HG03045 (cell line): Measurements from ENCODE around the gene ELF2.
A peak's percentile ranks its signal among the peaks of the same experiment; 100 is the strongest.
"Not testable (repeated sequence)": the region's sequence is repeated elsewhere in the genome, so short reads cannot be mapped to it uniquely, and the experiment has no call there.

ENCODE experiments used
- ATAC-seq: cut with Tn5 transposase; IDR thresholded peaks from one replicate; pipeline ENCODE4 v1.9.1; 2021; ENCODE audit warnings: mild to moderate bottlenecking, moderate library complexity; ENCODE audit not compliant: unreplicated experiment

ELF2 gene

GRCh38 chr4:139188648-139189416 is 11.8 kb upstream of the ELF2 start:
- ATAC-seq: no peak

- ATAC-seq: no peak
These were observed 7.1 kb upstream of the ELF2 start for GRCh38 chr4:139184129-139184528.

GRCh38 chr4:139177869-139178619 is 1.0 kb upstream of the ELF2 start:
- peak; percentile 73 for ATAC-seq

GRCh38 chr4:139176302-139177048 is 543 bp downstream of the ELF2 start:
- peak; percentile 17 for ATAC-seq

GRCh38 chr4:139175646-139176301 is 1.2 kb downstream of the ELF2 start:
- no peak for ATAC-seq

- ATAC-seq: no peak
These were observed 4.9 kb downstream of the ELF2 start for GRCh38 chr4:139171876-139172691.

GRCh38 chr4:139170932-139171331 is 6.1 kb downstream of the ELF2 start:
- no peak for ATAC-seq

- ATAC-seq: no peak
These were observed 9.1 kb downstream of the ELF2 start for GRCh38 chr4:139167774-139168444.

- no peak for ATAC-seq
These were observed 12.3 kb downstream of the ELF2 start for GRCh38 chr4:139164731-139165130.

- ATAC-seq: no peak
These were observed 13.2 kb downstream of the ELF2 start for GRCh38 chr4:139163806-139164206.

- not testable (repeated sequence) for ATAC-seq
These were observed 19.0 kb downstream of the ELF2 start for GRCh38 chr4:139157977-139158376.

- ATAC-seq: no peak
These were observed 22.0 kb downstream of the ELF2 start for GRCh38 chr4:139154952-139155557.

- no peak for ATAC-seq
These were observed 22.5 kb downstream of the ELF2 start for GRCh38 chr4:139154538-139154937.

- no peak for ATAC-seq
These were observed 22.9 kb downstream of the ELF2 start for GRCh38 chr4:139154134-139154421.

- no peak for ATAC-seq
These were observed 23.4 kb downstream of the ELF2 start for GRCh38 chr4:139153411-139154133.

GRCh38 chr4:139152249-139152648 is 24.8 kb downstream of the ELF2 start:
- no peak for ATAC-seq

- no peak for ATAC-seq
These were observed 29.9 kb downstream of the ELF2 start for GRCh38 chr4:139146926-139147629.

- no peak for ATAC-seq
These were observed 31.5 kb downstream of the ELF2 start for GRCh38 chr4:139145552-139145932.
